ENCODE data around the gene SERAC1. TPM values are rescaled to one million over a fixed set of nuclear protein-coding genes. Genes with fewer than 3 reads are reported as not detected.

The SERAC1 gene
- total and polyA plus RNA-seq, 2 of the 4 experiments (the other 2 are of a cell fraction): 7.7 to 15.6 TPM

DNA sequence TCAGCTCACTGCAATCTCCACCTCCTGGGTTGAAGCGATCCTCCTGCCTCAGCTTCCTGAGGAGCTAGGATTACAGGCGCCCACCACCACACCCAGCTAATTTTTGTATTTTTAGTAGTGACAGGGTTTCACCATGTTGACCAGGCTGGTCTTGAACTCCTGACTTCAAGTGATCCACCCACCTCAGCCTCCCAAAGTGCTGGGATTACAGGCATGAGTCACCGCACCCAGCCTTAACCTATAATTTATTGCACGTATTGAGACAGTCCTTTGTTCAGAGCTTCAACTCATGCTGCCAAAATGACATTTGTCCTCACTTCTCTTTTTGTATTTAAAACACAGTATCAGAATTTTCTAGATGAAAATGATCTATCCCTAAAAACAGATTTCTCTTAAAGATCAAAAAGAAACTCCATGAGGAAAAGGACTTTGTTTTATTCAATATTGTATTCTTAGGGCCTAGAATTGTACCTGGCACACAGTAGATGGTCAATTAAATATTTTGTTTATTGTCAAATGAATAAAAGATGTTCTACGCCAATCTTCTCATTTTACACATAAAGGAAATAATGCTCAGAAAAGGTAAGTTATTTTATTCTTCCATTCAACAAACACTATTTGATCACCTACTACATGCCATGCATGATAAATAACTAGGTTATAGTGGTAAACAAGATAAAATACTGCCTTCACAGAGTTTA, 10.8 kb downstream of the SERAC1 start:
- no peak overlapping the region for H2AK5ac ChIP-seq (ENCODE audit: low read depth, low read length)
- H3K4ac ChIP-seq (ENCODE audit: low read depth, low read length): no peak overlapping the region
- no peak overlapping the region for H2BK15ac ChIP-seq (ENCODE audit: low read depth, low read length)
- H2BK5ac ChIP-seq (ENCODE audit: low read depth, low read length, poor library complexity, severe bottlenecking): no peak overlapping the region
- no peak for DNase-seq
- no peak overlapping the region for H2BK120ac ChIP-seq (ENCODE audit: low read depth, low read length)
- ATAC-seq (ENCODE audit: low read depth): no peak
- no peak overlapping the region for H3K14ac ChIP-seq (replicated peaks; ENCODE audit: low read depth, low read length)
- no peak overlapping the region for H2BK20ac ChIP-seq (ENCODE audit: low read depth, low read length)
- no peaks in the 10 kb centered on the region for H3K9me3 ChIP-seq (ENCODE audit: control insufficient read depth, insufficient read depth, low read length)
- intact Hi-C loops (cut with micrococcal nuclease): no loop called here
- no CpG with 5 or more reads among the region's 5 CpGs for WGBS, 2 experiments (ENCODE audit: extremely low coverage in 2 of 2, insufficient read length in 1 of 2)
- no peak overlapping the region for H3K56ac ChIP-seq (ENCODE audit: extremely low read depth, insufficient read depth, low read length)
- H3K27ac ChIP-seq (ENCODE audit: insufficient read depth, low read length): no peak overlapping the region
- no peak overlapping the region for H2AFZ ChIP-seq (replicated peaks; ENCODE audit: low read length, poor library complexity)
- no peak overlapping the region for H4K91ac ChIP-seq (ENCODE audit: insufficient read depth, low read depth, low read length)
- BruUV-seq (replicated peaks): no TSS peak
- H3K23ac ChIP-seq (ENCODE audit: low read depth, low read length): no peak overlapping the region
- peaks cover 7% of the 10 kb centered on the region for H3K36me3 ChIP-seq (ENCODE audit: control insufficient read depth, insufficient read depth, low read length)
- TF ChIP-seq FOS (IDR thresholded peaks at IDR 0.05; ENCODE audit: low read depth, low read length) (no peak), CHD1 (IDR thresholded peaks at IDR 0.05; ENCODE audit: low read depth, low read length) (no peak), MAFK (IDR thresholded peaks at IDR 0.05; ENCODE audit: low read depth, low read length) (no peak), SMC3 (IDR thresholded peaks at IDR 0.05; ENCODE audit: low read depth, low read length) (no peak), RFX5 (IDR thresholded peaks at IDR 0.05; ENCODE audit: low read depth, low read length) (no peak), NFE2L2 (IDR thresholded peaks at IDR 0.05; ENCODE audit: low read depth, low read length) (no peak), POLR2A (IDR thresholded peaks at IDR 0.05; ENCODE audit: low read depth, low read length) (no peak), BHLHE40 (IDR thresholded peaks at IDR 0.05; ENCODE audit: low read depth, low read length) (no peak), CEBPB (IDR thresholded peaks at IDR 0.05; ENCODE audit: low read depth, low read length) (no peak), MAZ (IDR thresholded peaks at IDR 0.05; ENCODE audit: borderline replicate concordance, low read depth, low read length) (no peak)
- TF ChIP-seq, protein P1, sequence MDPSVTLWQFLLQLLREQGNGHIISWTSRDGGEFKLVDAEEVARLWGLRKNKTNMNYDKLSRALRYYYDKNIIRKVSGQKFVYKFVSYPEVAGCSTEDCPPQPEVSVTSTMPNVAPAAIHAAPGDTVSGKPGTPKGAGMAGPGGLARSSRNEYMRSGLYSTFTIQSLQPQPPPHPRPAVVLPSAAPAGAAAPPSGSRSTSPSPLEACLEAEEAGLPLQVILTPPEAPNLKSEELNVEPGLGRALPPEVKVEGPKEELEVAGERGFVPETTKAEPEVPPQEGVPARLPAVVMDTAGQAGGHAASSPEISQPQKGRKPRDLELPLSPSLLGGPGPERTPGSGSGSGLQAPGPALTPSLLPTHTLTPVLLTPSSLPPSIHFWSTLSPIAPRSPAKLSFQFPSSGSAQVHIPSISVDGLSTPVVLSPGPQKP (IDR thresholded peaks at IDR 0.05; ENCODE audit: borderline replicate concordance, low read depth, low read length): no peak
- no peaks in the 10 kb centered on the region; the same call in 1 of the 2 replicates for H4K20me1 ChIP-seq (ENCODE audit: insufficient read depth, low read length)
- no peak overlapping the region for H2AK9ac ChIP-seq (replicated peaks; ENCODE audit: low read depth, low read length, poor library complexity)
- no peak overlapping the region for H3K4me3 ChIP-seq (ENCODE audit: insufficient read depth, low read depth, low read length)
- peaks cover 7% of the 10 kb centered on the region; the same call in 1 of the 2 replicates for H3K4me1 ChIP-seq (ENCODE audit: control insufficient read depth, insufficient read depth, low read length)
- no peak overlapping the region for H4K5ac ChIP-seq (ENCODE audit: low read depth, low read length)
- H3K4me2 ChIP-seq (ENCODE audit: low read depth, low read length): no peak overlapping the region
- POLR2A ChIA-PET (ENCODE audit: unreplicated experiment): no interaction called here
- in situ Hi-C loops (cut with MboI; ENCODE audit: low sequenced_read_pairs): no loop called here
- H3K79me1 ChIP-seq (ENCODE audit: low read depth in 1 of 2, low read length in 2 of 2): peaks cover 13 to 20% of the 10 kb centered on the region in 2 experiments
- CTCF ChIA-PET: no interaction called here
- no peak overlapping the region for H3K9ac ChIP-seq (ENCODE audit: low read depth, low read length)
- dilution Hi-C loops (cut with HindIII; ENCODE audit: low sequenced_read_pairs, unreplicated experiment): no loop called here
- H3K18ac ChIP-seq (ENCODE audit: low read depth, low read length): no peak overlapping the region
- H3K27me3 ChIP-seq (ENCODE audit: control insufficient read depth, insufficient read depth, low read length): no peaks in the 10 kb centered on the region
- peaks cover 8% of the 10 kb centered on the region for H3K9me1 ChIP-seq (ENCODE audit: insufficient read depth, low read length)
- H4K8ac ChIP-seq (ENCODE audit: low read depth in 2 of 2, low read length in 2 of 2): no peak overlapping the region

Measured in IMR-90 (cell line).